H9 (cell line): Measurements from ENCODE around the gene MRPS35. TPM values are rescaled to one million over a fixed set of nuclear protein-coding genes. Genes with fewer than 3 reads are reported as not detected.

Experiments used
- DNase-seq: peaks from one replicate; pipeline ENCODE4 v3.0.0-alpha.2; 2017
- H2AFZ ChIP-seq: one replicate; pipeline ENCODE4 v1.6.1; 2013; ENCODE audit warnings: mild to moderate bottlenecking, low read length, control low read depth, moderate library complexity
- H2AK5ac ChIP-seq: 2 replicates; pipeline ENCODE4 v1.6.1; 2013; ENCODE audit warnings: low read length, control low read depth, mixed read lengths; ENCODE audit not compliant: insufficient read length
- H2BK120ac ChIP-seq: one replicate; pipeline ENCODE4 v1.6.1; 2013; ENCODE audit warnings: low read depth, mild to moderate bottlenecking, low read length, control low read depth, inconsistent platforms; ENCODE audit not compliant: poor library complexity, severe bottlenecking
- H2BK12ac ChIP-seq: 2 replicates; pipeline ENCODE4 v1.6.1; 2013; ENCODE audit warnings: low read length, control low read depth, mixed read lengths, low read depth; ENCODE audit not compliant: insufficient read length
- H2BK15ac ChIP-seq: 2 replicates; pipeline ENCODE4 v1.6.1; 2013; ENCODE audit warnings: low read depth, low read length, control low read depth
- H2BK20ac ChIP-seq: one replicate; pipeline ENCODE4 v1.6.1; 2013; ENCODE audit warnings: low read depth, mild to moderate bottlenecking, low read length, control low read depth, inconsistent platforms; ENCODE audit not compliant: poor library complexity, severe bottlenecking
- H2BK5ac ChIP-seq: 2 replicates; pipeline ENCODE4 v1.6.1; 2013; ENCODE audit warnings: low read length, control low read depth, mixed read lengths; ENCODE audit not compliant: insufficient read length
- H3K14ac ChIP-seq: 2 replicates; pipeline ENCODE4 v1.6.1; 2013; ENCODE audit warnings: low read length, control low read depth; ENCODE audit not compliant: insufficient read depth
- H3K18ac ChIP-seq: 2 replicates; pipeline ENCODE4 v1.6.1; 2013; ENCODE audit warnings: low read depth, mild to moderate bottlenecking, mixed read lengths, low read length, control low read depth; ENCODE audit not compliant: insufficient read length
- H3K23ac ChIP-seq: 2 replicates; pipeline ENCODE4 v1.6.1; 2013; ENCODE audit warnings: low read length, control low read depth, mixed read lengths, low read depth; ENCODE audit not compliant: insufficient read length
- H3K23me2 ChIP-seq: 2 replicates; pipeline ENCODE4 v1.6.1; 2013; ENCODE audit warnings: low read depth, mild to moderate bottlenecking, mixed read lengths, low read length, control low read depth; ENCODE audit not compliant: insufficient read length, poor library complexity, severe bottlenecking
- H3K27ac ChIP-seq: 2 replicates; pipeline ENCODE4 v1.5.1; 2013; ENCODE audit warnings: low read length, control low read depth, mixed read lengths, low read depth; ENCODE audit not compliant: insufficient read length
- H3K27me3 ChIP-seq: 2 replicates; pipeline ENCODE4 v1.6.1; 2013; ENCODE audit warnings: low read length, control low read depth, inconsistent platforms; ENCODE audit not compliant: insufficient read depth
- H3K4ac ChIP-seq: 2 replicates; pipeline ENCODE4 v1.6.1; 2013; ENCODE audit warnings: low read depth, mild to moderate bottlenecking, control low read depth, inconsistent platforms, low read length, moderate library complexity
- H3K4me1 ChIP-seq: 2 replicates; pipeline ENCODE4 v1.6.1; 2013; ENCODE audit warnings: low read length, control low read depth, inconsistent platforms; ENCODE audit not compliant: insufficient read depth
- H3K4me2 ChIP-seq: 2 replicates; pipeline ENCODE4 v1.6.1; 2013; ENCODE audit warnings: low read length, control low read depth, mixed read lengths; ENCODE audit not compliant: insufficient read length, insufficient read depth
- H3K56ac ChIP-seq: 2 replicates; pipeline ENCODE4 v1.6.1; 2013; ENCODE audit warnings: low read depth, mild to moderate bottlenecking, mixed read lengths, low read length, control low read depth; ENCODE audit not compliant: insufficient read length
- H3K79me1 ChIP-seq: 2 replicates; pipeline ENCODE4 v1.6.1; 2013; ENCODE audit warnings: low read depth, mild to moderate bottlenecking, moderate library complexity, low read length, control low read depth, inconsistent platforms; ENCODE audit not compliant: insufficient read depth, poor library complexity, severe bottlenecking
- H3K79me2 ChIP-seq: 2 replicates; pipeline ENCODE4 v1.6.1; 2013; ENCODE audit warnings: low read length, control low read depth, inconsistent platforms; ENCODE audit not compliant: insufficient read depth
- H3K9ac ChIP-seq: 2 replicates; pipeline ENCODE4 v1.6.1; 2013; ENCODE audit warnings: low read length, control low read depth, mixed read lengths; ENCODE audit not compliant: insufficient read length; ENCODE audit errors: extremely low read depth
- H3K9me3 ChIP-seq: one replicate; pipeline ENCODE4 v1.6.1; 2013; ENCODE audit warnings: low read depth, low read length, inconsistent platforms; ENCODE audit not compliant: control insufficient read depth
- H3T11ph ChIP-seq: one replicate; pipeline ENCODE4 v1.6.1; 2013; ENCODE audit warnings: mild to moderate bottlenecking, low read length, control low read depth, inconsistent platforms
- H4K20me1 ChIP-seq: one replicate; pipeline ENCODE4 v1.6.1; 2013; ENCODE audit not compliant: control insufficient read depth, insufficient read length, insufficient read depth
- H4K5ac ChIP-seq: 2 replicates; pipeline ENCODE4 v1.6.1; 2013; ENCODE audit warnings: low read depth, mild to moderate bottlenecking, mixed read lengths, low read length, control low read depth; ENCODE audit not compliant: insufficient read length
- H4K8ac ChIP-seq: replicated peaks from 2 replicates; pipeline ENCODE4 v1.6.1; 2013; ENCODE audit warnings: low read length, control low read depth, mixed read lengths, low read depth; ENCODE audit not compliant: insufficient read length
- H4K91ac ChIP-seq: 2 replicates; pipeline ENCODE4 v1.6.1; 2013; ENCODE audit warnings: low read depth, mild to moderate bottlenecking, moderate library complexity, mixed read lengths, low read length, control low read depth; ENCODE audit not compliant: insufficient read length
- H3K27ac Mint-ChIP-seq, 3 experiments: 2 replicates in 2 of 3; 3 replicates in 1 of 3; pipeline ENCODE4 v1.8.0; 2020 to 2021; ENCODE audit warnings: mixed read lengths in 3 of 3, mild to moderate bottlenecking in 1 of 3, moderate library complexity in 1 of 3
- H3K27me3 Mint-ChIP-seq: 2 replicates; pipeline ENCODE4 v1.8.0; 2021; ENCODE audit warnings: low read depth, mild to moderate bottlenecking, moderate library complexity, mixed read lengths
- H3K36me3 Mint-ChIP-seq, 3 experiments: 2 replicates in 2 of 3; 3 replicates in 1 of 3; pipeline ENCODE4 v1.8.0; 2020 to 2021; ENCODE audit warnings: low read depth in 3 of 3, mixed read lengths in 3 of 3; ENCODE audit not compliant: insufficient read depth in 1 of 3
- H3K4me1 Mint-ChIP-seq, 2 experiments: 2 replicates each; pipeline ENCODE4 v1.8.0; 2020; ENCODE audit warnings: mixed read lengths in 2 of 2
- H3K4me3 Mint-ChIP-seq, 2 experiments: 2 replicates in 1 of 2; 3 replicates in 1 of 2; pipeline ENCODE4 v1.8.0; 2020 to 2021; ENCODE audit warnings: mild to moderate bottlenecking in 2 of 2, mixed read lengths in 2 of 2, moderate library complexity in 1 of 2
- H3K9me3 Mint-ChIP-seq, 2 experiments: 2 replicates in 1 of 2; 3 replicates in 1 of 2; pipeline ENCODE4 v1.8.0; 2020; ENCODE audit warnings: mild to moderate bottlenecking in 2 of 2, mixed read lengths in 2 of 2, moderate library complexity in 1 of 2
- WGBS: extraction: QIAGEN DNeasy Blood & Tissue Kit; methylation state at CpG from one replicate; pipeline ENCODE4 v1.1.7; 2013; ENCODE audit warnings: missing lambda C conversion rate, low lambda C conversion rate, mixed read lengths; ENCODE audit not compliant: insufficient read length; ENCODE audit errors: extremely low coverage; 5-methylcytosine and 5-hydroxymethylcytosine counted together
- total RNA-seq: library from RNA; stranded (reverse); gene quantifications from 2 replicates; pipeline ENCODE4 v1.2.1, GENCODE V29; 2021
- TF ChIP-seq, protein P1 (sequence below): fragments of 200-600 bp; sonication (generic); conservative IDR thresholded peaks from 3 replicates; pipeline ENCODE4 v1.8.0; 2021; ENCODE audit warnings: antibody characterized with exemption, mild to moderate bottlenecking

Gene MRPS35
- total RNA-seq, 1 experiment from 2014 or later = 45.4 TPM

DNA sequence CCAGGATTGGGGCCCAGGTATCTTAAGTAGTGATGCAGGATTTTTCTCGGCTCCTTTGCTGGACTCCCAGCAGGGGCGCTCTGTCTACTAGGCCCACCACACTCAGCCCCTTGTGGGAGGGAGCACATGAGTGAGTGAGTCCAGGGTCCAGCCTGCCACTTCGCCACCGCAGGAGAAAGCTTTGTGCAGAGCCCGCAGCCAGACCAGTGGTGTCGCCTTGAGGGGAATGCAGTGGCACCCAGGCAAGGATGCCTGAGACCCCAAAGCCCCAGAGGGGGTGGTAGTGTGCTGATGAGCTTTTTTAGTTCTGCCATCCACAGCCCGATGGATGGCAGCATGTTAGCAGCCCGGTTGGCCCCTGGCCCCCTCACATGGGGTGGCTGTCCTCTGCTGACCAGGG lies 5.4 kb upstream of the MRPS35 start:
- Histone ChIP-seq H2BK120ac (no peak overlapping the region), H2BK12ac (no peak overlapping the region), H3K4ac (no peak overlapping the region), H4K91ac (no peak overlapping the region), H3K56ac (no peak overlapping the region), H3K4me1 (no peaks in the 10 kb centered on the region), H3K79me1 (no peaks in the 10 kb centered on the region), H2BK15ac (no peak overlapping the region), H2BK5ac (no peak overlapping the region), H3T11ph (no peak overlapping the region), H3K9me3 (no peaks in the 10 kb centered on the region), H3K4me2 (no peak overlapping the region), H2AFZ (no peak overlapping the region), H4K5ac (no peak overlapping the region), H3K14ac (no peak overlapping the region), H3K27me3 (no peaks in the 10 kb centered on the region), H2BK20ac (no peak overlapping the region), H2AK5ac (no peak overlapping the region), H3K79me2 (no peaks in the 10 kb centered on the region), H3K18ac (no peak overlapping the region), H4K20me1 (no peaks in the 10 kb centered on the region), H4K8ac (no peak overlapping the region), H3K9ac (no peak overlapping the region), H3K23me2 (no peaks in the 10 kb centered on the region), H3K23ac (no peak overlapping the region), H3K27ac (no peak overlapping the region)
- H3K9me3 Mint-ChIP-seq = 0 out of 5 replicates have a peak, but pooled peaks cover 0 to 3% of the 10 kb centered on the region in 2 experiments
- TF ChIP-seq, protein P1, sequence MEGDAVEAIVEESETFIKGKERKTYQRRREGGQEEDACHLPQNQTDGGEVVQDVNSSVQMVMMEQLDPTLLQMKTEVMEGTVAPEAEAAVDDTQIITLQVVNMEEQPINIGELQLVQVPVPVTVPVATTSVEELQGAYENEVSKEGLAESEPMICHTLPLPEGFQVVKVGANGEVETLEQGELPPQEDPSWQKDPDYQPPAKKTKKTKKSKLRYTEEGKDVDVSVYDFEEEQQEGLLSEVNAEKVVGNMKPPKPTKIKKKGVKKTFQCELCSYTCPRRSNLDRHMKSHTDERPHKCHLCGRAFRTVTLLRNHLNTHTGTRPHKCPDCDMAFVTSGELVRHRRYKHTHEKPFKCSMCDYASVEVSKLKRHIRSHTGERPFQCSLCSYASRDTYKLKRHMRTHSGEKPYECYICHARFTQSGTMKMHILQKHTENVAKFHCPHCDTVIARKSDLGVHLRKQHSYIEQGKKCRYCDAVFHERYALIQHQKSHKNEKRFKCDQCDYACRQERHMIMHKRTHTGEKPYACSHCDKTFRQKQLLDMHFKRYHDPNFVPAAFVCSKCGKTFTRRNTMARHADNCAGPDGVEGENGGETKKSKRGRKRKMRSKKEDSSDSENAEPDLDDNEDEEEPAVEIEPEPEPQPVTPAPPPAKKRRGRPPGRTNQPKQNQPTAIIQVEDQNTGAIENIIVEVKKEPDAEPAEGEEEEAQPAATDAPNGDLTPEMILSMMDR = peak; percentile 55; the same call in 2 of the 3 replicates
- whole genome bisulfite sequencing = no CpG with 5 or more reads among the region's 8 CpGs
- no peaks in the 10 kb centered on the region; the same call in 1 of the 2 replicates for H3K27me3 Mint-ChIP-seq
- peak; percentile 82 for DNase-seq
- no peak overlapping the region for H3K27ac Mint-ChIP-seq
- peaks cover 5 to 6% of the 10 kb centered on the region in 2 experiments for H3K4me1 Mint-ChIP-seq
- no peak overlapping the region for H3K4me3 Mint-ChIP-seq
- H3K36me3 Mint-ChIP-seq = no peaks in the 10 kb centered on the region
